Activated CD4-positive, CD25-positive, alpha-beta regulatory T cell treated with anti-CD3 and anti-CD28 coated beads, Interleukin-2, amount 50 U/mL, for 24 hours (primary cell): ENCODE results near the gene TENM4.

Experiments
- ATAC-seq, 2 donors: fragments of 150-1000 bp; cut with Tn5 transposase; one replicate each; pipeline ENCODE4 v1.10.0; 2021; ENCODE audit warnings: mild to moderate bottlenecking in 1 of 2, moderate library complexity in 1 of 2

TENM4 gene

DNA sequence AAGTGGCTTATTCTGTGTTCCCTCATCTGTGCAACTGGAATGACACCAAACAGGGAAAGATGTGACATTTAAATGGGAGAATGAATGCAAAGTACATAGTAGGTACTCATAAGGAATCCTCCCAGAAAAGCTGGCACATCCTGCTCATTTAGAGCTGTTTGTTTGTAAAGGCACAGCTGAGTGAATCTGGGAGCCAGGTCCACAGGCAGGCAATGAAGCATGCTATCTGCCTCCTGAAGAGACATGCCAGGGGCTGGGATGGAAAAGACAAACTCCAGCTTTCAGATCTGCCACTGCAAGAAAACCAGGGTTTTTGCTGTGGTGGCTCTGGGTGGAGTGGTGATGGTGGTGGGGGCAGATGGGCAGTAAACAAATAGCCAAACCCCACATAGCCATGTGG, 150.1 kb downstream of the TENM4 start:
- ATAC-seq, result no peak

DNA sequence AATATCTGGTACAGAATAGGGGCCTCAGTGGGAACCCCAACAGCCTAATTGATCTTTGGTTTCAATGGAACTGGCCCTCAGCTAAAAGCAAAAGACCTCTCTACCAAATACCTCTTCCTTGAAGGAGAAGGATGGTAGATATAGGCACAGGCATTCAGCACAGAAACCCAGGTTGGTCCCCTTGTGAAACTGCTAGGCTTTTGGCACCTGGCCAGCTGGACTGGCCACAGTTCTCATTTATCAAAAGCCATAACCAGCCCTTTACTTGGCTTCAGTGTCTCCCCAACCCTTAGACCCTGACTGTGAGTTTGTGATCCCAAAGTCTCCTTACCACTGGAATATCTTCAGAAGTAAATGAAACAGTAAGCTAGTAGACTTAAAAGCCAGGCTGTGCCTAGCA, 152.9 kb downstream of the TENM4 start:
- ATAC-seq, result no peak

DNA sequence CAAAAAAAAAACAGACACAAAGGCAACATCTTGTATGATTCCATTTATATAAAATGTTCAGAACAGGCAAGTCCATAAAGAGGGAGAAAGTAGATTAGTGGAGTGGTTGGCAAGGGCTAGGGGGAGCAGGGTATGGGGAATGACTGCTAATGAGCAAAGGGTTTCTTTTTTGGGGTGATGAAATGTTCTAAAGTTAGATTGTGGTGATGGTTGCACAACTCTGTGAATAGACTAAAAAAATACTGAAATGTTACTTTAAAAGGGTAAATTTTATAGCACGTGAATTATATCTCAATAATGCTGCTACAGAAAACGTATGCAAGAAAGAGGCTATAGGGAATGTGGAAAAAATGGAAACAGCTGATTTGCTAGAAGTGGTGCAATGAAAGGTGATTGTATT, 155.1 kb downstream of the TENM4 start:
- ATAC-seq, result no peak

DNA sequence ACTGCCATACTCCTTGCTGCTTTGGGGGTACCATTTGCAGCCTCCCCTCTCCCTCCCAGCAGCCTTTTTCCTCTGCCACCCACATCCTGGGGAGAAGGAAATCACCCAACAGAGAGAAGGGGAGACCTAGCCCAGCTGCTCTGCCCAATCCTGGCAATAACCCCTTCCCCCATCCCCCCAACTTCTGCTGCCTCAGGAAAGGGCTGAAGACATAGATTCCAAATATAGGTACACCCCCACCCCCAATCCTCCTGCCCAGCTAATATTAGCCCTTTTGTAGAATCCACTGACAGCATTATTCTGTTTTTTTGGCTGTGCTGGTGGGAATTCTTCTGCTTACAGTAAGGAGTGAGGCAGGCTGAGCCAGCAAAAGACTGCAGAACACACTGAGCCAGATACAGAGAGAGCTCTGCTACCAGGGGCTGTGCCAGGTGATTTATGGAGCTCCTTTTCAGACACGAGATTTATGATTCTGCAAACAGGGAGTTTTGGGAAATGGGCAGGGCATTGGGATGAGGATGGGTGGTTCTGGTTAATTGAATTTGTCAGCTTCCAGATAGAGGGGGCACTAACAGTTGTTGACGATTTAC, 164.0 kb downstream of the TENM4 start:
- no peak for ATAC-seq

DNA sequence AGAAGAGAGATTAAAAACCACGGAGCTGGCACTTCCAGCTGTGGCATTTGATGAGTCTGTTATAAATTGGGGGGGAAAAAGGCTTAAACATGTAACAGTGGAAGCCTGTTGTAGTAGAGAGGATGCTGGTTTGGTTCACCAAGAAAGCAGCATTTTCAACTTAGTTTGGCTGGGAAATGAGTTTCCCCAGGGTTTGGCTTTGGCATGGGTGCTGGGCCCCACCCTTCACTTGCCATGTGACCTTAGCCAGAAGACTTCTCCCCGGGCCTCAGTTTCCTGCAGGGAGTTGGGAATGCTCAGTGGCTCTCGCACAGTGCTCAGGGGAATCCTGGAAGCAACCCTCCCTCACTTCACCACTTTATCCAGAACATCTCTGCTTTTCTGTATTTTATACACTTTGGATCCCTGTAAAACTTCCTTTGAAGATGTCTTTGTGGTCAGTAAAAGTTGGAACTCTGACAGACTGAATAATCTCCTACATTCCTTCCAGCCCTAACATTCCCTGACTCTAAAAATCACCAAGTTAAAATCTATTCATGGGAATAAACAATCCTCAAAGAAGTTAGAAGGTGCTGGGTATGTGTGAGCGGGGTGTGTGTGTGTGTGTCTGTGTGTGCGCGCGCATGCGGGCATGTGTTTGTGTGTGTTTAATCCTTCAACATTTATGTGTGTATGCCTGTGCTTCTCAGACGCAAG, 166.0 kb downstream of the TENM4 start:
- ATAC-seq, result no peak

DNA sequence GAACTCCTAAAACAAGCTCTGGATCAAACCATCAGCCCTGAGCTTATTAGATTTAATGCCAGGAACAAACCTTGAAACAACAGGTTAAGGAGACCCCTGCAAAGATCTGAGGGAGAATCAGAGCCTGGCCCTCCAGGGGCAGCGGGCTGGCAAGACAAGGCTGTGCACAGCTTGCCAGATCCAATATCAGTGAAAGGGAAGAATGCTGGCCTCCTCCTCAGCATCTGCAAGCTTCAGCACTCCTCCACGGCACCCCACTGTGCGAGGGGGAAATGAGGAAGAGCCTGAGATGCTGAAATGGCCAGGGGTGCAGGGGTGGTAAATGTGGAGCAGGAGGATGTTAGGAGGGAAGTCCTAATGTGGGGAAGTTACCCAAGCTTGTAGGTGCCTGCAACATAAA, 167.0 kb downstream of the TENM4 start:
- ATAC-seq, result no peak

DNA sequence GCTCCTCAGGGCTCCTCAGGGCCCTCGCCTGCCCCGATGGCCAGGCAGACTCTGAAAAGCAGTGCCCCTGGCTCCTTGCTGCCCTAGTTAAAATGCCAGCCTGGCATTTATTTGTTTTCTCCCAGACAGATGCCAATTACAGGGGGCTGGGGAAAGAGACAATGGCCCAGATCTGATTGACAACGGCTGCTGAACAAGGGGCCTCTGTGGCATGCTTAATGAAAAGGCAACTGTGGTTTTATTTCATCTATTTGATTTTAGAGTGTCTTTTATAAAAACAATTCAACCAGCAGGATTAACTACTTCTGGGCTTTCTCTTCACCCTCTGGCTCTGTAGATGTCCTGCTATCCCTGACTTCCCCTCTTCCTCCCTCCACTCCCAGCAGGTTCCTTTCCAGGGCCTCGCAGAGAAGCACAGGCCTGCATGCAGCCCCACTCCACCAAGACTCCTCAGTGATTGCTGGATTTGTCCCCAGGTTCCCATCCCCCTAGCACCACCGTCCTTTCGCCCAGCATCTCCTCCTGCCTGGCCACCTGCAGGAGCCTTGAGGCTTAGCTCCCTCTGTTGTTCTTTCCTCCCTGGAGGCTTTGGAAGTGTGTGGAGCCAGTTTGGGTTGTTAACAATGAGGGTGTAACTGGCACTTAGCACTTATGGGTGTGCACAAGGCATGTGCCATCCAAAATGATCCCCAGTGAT, 171.1 kb downstream of the TENM4 start:
- ATAC-seq, result no peak

DNA sequence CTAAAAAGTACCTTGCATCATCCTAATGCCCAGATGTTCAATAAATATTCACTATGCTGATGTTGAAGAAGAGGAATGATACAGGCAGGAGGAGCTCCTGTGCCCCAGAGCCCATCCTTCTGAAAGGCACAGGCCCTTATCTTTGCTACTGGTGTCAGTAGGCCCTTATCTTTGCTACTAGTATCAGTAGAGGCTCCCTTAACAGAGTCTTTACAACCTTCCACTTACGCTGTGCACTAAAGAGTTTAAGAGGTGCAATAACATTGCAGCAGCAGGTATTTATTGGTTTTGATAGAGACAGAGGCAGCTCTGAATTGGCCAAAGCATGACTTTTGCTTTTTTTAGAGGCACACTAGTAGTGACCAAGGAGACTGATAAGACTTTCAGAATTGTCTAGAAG, 174.4 kb downstream of the TENM4 start:
- ATAC-seq, result no peak

DNA sequence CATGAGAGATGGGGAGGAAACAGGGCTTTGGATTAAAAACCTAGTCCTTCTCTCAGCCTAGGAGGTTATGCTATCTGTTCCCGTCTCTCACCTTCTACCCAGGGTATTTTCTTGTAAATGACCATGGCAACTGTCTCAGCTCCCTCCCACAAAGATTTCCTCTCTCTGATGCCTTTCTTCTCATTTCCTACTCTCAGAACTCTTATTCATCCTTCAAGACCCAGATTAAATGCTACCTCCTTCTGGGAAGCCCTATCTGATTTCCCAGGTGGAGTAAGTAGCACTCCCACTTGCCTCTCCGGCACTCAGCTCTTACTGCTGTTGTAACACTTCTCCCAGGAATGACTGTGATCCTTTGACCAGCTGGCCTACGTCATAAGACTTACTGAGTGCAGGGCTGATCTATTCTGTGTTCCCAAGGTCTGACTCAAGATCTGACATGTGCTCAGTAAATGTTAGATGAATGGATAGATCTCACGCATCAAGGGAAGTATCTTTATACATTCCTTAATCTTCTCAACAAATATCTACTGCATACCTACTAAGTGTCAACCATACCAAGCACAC, 175.0 kb downstream of the TENM4 start:
- no peak for ATAC-seq

DNA sequence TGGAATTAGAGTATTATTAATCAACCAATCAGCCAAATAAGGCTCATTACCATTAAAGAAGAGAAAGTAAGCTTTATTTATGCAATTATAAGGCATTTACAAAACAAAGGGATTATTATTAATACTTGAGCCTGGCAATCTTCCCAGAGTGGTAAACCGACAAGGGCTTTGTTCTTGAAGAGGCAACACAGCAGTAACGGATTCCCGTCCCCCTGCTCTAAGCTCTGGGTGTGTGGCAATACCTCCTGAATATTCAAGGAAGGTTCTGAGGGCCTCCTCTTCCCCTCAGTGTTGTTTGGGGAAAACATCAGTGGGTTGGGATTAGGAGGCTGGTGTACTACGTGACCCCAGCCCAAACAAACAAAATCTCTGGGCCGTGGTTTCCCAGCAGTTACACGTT, 176.5 kb downstream of the TENM4 start:
- ATAC-seq, result no peak

DNA sequence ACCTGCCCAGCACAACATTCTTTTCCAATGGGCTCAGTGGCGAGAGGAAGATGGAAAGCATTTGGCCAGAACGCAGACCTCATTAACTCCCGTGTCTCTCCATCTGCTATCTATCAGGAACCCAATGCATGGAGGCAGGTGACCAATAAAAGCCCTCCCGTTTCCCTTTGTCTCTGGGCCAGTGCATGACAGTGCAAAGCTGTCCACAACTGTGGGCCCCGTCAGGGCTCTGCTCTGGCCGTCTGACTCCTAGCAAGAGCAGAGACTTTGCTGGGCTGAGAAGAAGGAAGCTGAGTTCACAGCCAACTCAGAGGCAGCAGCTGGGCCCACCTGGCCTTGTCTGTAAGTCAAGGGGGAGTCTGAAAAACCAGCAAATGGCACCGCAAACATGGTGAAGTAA, 177.8 kb downstream of the TENM4 start:
- ATAC-seq, result no peak

DNA sequence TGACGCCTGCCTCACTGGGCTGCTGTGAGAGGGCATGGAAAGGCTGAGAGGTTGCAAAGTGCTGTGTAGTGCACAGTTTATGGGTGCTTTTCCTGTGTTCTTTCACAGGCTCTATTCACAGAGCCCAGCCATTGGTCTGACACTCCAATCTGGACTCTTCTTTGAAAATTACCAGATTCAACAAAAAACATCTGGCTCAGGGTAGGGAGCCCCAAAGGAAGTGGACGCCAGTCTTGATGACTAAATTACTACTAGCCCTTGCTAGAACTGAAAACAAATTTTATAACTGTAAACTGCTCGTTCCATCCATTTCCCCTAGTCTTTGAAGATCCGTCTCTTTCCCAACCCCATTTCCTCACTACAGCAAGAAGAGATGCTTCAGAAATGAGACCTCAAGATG, 178.6 kb downstream of the TENM4 start:
- no peak for ATAC-seq

DNA sequence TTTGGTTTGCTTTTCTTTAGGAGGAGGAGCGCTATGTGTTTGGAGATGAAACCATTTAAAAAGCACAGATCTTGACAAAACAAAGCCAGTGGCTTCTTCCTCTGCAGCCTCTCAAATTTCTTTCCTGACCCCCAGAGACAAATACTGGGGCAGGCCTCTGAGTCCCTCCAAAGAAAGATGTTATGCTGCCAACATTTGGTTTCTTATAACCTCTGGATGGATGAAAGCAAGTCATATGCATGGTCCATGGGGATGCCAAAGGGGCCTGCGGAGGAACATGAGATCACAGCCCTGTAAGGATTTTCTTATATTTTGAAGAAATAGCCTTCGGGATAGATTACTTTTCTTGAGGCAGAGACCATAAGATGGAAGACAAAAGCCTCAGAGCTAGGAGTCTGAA, 179.1 kb downstream of the TENM4 start:
- no peak for ATAC-seq

DNA sequence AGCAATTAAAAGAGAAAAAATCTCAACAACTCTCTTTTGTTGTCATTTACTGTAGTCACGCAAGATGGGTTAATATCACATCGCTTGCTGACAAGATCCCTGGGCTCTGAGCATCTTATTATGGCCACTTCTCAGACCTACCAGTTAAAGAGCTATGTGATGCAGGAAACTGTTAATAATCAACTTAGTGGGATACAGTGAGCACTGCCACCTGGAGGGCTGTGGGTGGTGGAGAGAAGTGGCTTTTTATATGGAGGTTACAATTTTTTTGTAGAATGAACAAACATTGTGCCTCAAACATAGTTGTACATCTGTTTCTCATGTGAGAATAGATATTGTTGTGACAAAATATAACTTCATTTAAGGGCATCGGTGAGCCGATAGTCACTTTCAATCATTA, 181.0 kb downstream of the TENM4 start:
- no peak for ATAC-seq

DNA sequence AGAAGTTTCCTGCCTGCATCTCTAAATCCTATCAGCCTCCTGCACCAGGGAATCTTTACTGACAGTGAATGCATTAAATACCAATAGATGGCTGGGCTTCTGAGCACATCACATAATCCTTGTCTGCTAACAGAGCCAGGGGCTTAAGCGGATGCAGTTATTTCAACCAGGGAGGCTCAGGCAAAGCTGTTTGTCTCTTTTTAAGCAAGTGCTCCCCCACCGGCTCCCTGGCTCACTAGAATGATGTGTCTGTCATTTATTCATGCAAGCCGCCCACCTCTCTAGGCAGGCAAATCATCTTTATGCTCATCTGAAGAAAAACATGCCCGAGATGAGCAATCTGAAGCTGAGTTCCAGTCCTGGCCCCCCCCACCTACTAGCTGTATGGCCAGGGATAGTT, 182.3 kb downstream of the TENM4 start:
- ATAC-seq, result no peak

DNA sequence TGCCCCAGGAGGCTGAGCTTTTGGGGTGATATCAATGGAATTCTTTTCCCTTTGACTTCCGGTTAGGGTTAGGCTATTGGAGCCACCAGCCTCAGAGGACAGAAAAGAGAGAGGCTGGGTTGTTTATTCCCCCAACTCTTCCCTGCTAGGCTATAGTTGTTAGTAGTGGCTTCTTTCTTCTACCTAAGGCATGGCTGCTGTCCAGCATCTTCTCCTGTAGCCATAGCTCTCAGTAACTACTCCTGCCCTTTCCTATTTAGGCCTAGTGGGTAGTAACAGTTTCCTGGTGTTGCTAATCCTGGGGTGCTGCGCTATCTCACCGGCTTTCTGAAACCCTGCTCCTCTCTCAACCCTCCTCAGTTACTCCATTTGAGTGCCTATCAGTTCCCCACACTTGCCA, 184.9 kb downstream of the TENM4 start:
- no peak for ATAC-seq

DNA sequence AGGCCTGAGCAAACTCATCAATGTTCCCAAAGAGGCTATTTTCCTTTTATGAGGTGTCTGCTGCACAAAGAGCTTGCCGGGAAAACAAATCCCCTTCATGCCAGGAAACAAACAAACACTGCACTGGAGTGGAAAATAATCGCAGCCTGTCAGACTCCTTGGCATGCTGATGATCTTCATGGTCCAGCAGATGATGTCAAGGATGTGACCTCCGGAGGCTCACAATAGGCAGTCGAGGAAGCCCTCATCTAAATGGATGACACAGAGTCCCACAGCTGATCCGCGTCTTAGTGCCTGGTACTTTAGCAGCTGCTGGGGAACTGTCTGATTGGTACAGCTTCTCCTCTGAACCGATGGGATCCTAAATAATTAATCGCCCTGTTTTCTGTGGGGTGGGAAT, 187.6 kb downstream of the TENM4 start:
- ATAC-seq, result no peak

DNA sequence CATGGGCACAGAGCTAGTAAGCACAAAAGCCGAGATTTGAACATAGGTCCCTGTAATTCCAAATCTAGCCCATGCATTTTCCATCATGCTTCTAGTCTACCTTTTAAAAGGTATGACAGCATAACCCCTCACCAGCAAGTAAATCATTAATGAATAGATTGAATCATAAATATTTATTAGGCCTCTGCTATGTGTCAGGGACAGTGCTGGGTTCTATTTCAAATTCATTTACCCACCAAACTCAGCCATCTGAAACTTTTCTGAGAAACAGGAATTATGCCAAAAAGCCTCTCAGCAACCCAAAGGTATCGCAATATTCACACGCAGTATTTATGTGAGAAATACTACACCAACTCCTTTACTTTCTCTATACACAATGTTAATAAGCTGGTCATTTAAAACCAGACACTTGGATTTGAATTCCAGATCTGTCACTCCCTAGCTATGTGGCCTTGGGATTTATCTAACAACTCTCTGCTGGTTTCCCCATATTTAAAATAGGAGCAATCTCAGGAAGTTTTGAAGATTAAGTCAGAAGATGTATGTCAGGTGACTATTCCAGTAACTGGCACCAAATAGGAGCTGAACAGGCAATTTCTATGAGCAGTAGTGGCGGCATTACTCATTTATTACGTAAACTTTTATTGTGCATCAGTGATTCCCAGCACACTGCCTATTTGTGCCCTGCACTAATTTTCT, 191.4 kb downstream of the TENM4 start:
- ATAC-seq, result no peak

DNA sequence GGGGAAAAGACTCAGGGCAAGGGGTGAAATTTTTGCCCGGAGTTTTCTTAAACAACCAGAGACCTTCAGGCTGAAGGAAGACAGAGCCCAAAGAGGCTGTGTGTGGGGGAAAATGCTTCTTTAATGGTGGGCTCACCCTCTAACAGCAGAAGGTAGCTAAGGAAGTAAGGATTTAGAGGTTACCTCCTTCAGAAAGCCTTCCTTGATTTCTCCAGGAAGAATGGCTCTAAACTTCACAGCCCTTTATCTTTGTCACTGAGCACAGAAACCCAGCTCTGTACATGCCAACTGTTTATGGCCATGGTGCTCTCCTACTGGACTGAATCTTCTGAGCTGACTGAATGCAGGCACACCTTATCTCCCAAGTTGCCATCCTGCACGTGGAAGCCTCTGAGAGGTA, 196.0 kb downstream of the TENM4 start:
- no peak for ATAC-seq

DNA sequence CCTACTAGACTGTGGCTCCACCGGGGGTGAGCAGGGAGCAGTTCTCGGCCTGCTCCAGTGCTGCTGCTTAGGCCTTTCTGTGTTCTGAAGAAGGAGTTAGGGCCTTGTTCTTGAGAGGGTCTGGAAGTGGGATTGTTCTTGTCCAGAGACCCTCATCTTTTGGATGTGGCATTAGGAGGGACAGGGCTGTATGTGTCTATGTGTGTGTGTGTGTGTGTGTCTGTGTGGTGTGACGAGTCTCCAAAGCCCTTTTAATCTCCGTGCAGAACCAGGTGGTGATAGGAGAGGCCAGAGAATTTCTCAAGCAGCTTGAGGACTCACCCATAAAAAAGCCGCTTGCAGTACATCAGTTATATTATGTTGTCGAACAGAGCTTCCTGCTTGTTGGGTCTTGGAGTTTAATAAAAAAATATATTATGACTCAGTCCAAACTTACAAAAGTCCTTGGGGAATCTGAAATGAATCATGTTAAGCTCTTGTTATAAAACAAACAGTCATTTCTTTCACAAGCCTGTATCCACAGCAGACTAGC, 196.5 kb downstream of the TENM4 start:
- no peak for ATAC-seq

DNA sequence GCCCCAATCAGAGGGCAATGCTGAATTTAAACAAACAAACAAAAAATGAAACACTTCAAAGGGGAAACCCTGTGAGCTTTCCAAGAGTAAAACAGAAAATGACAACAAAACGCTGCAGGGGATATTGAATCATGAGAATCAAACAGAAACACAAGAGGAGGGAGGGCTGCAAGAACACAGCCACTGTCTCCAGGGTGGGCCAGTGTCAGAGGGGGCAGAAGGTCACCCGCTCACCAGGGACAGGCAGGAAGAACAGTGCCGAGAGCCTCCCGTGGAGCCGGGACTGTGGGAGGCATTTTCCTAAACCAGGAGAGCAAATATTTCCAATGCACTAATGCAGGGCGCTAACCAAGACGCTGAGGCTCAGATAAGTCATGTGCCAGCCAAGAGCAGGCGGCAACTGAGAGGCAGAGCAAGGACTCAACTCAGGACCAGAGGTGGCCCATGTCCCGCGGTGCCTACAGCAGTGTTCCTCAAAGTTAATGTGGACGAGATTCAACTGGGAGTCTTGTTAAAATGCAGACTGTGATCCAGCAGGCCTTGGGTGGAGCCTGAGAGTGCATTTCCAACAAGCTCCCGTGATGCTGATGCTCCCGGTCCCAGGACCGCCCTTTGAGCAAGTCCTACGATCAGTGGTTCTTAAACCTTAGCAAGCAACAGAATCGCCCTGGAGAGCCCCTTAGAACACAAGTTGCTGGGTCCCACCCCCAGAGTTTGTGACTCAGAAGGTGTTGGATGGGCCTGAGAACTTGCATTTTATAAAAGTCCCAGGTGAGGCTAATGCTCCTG, 197.2 kb downstream of the TENM4 start:
- no peak for ATAC-seq

DNA sequence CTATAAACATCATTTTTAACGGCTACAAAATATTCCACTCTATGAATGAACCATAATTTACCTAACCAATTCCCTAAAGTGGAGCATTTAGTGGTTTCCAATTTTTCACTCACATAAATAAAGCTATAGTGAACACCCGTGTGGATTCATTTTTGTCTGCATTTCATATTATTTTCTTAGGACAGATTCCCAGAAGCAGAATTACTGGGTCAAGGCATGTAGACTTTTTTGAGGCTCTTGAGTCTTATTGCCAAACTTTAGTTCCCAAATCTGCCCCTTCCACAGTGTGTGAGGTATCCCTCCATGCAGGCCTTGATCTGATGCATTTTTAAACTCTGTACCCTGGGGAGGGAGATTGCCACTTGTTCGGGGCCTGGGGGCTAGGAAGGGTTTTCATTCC, 198.2 kb downstream of the TENM4 start:
- ATAC-seq, result no peak
